Spleen (tissue), 11 donors: Measurements from ENCODE around the gene DHX35. TPM values are rescaled to one million over a fixed set of nuclear protein-coding genes. Genes with fewer than 3 reads are reported as not detected.

ENCODE experiments used
- DNase-seq: peaks from one replicate; pipeline ENCODE4 v3.0.0-alpha.2; 2020
- H3K27ac ChIP-seq, 8 donors: fragments of 200-600 bp; sonication (generic) in 7 of 8; 1 replicate in 4 of 8; 2 replicates in 4 of 8; pipeline versions ENCODE4 v1.5.0 to v1.8.0; 2016 to 2021; ENCODE audit warnings: inconsistent platforms in 4 of 8, mild to moderate bottlenecking in 4 of 8, moderate library complexity in 1 of 8
- H3K27me3 ChIP-seq, 7 donors: fragments of 200-600 bp; sonication (generic) in 6 of 7; replicated peaks in 1 of 7; 1 replicate in 4 of 7; 2 replicates in 3 of 7; pipeline versions ENCODE4 v1.5.0 to v1.8.0; 2016 to 2021; ENCODE audit warnings: inconsistent platforms in 3 of 7, mild to moderate bottlenecking in 1 of 7
- H3K36me3 ChIP-seq, 6 donors: fragments of 200-600 bp; sonication (generic) in 5 of 6; 1 replicate in 4 of 6; 2 replicates in 2 of 6; pipeline versions ENCODE4 v1.5.0 to v1.8.0; 2016 to 2021; ENCODE audit warnings: inconsistent platforms in 2 of 6
- H3K4me1 ChIP-seq, 6 donors: fragments of 200-600 bp; sonication (generic) in 5 of 6; 1 replicate in 3 of 6; 2 replicates in 3 of 6; pipeline versions ENCODE4 v1.5.0 to v1.8.0; 2016 to 2021; ENCODE audit warnings: inconsistent platforms in 3 of 6
- H3K4me3 ChIP-seq, 8 donors: fragments of 200-600 bp; sonication (generic) in 7 of 8; 1 replicate in 4 of 8; 2 replicates in 4 of 8; pipeline versions ENCODE4 v1.5.0 to v1.8.0; 2016 to 2021; ENCODE audit warnings: inconsistent platforms in 4 of 8, mild to moderate bottlenecking in 4 of 8, moderate library complexity in 2 of 8
- H3K9me3 ChIP-seq, 8 donors: fragments of 200-600 bp; sonication (generic) in 7 of 8; 1 replicate in 4 of 8; 2 replicates in 4 of 8; pipeline versions ENCODE4 v1.5.0 to v1.8.0; 2016 to 2021; ENCODE audit warnings: inconsistent platforms in 4 of 8
- CTCF ChIP-seq, 11 experiments: fragments of 200-600 bp in 7 of 11; fragments of 450-650 bp in 4 of 11; sonication (generic) in 4 of 11; IDR thresholded peaks in 8 of 11; conservative IDR thresholded peaks in 3 of 11; 1 replicate in 7 of 11; 2 replicates in 4 of 11; pipeline versions ENCODE4 v1.4.0 to v1.8.0; 2016 to 2021; ENCODE audit warnings: antibody characterized with exemption in 11 of 11, inconsistent platforms in 4 of 11, mild to moderate bottlenecking in 1 of 11
- POLR2A ChIP-seq, 3 donors: fragments of 450-650 bp; IDR thresholded peaks; one replicate each; pipeline ENCODE4 v1.5.1; 2017; ENCODE audit warnings: antibody characterized with exemption in 3 of 3, mild to moderate bottlenecking in 1 of 3
- POLR2AphosphoS5 ChIP-seq, 3 donors: sonication (generic); formaldehyde crosslinking; IDR thresholded peaks; one replicate each; pipeline ENCODE4 v1.5.1; 2017; ENCODE audit warnings: antibody characterized with exemption in 3 of 3
- WGBS, 5 donors: extraction: QIAGEN DNeasy Blood & Tissue Kit in 3 of 5; methylation state at CpG; one replicate each; pipeline versions ENCODE4 v1.1.5 to v1.1.7; 2013 to 2018; 5-methylcytosine and 5-hydroxymethylcytosine counted together
- intact Hi-C: fragments of 100-400 bp; cut with DNase I; formaldehyde crosslinking; loops from one replicate; pipeline ENCODE4 v1.15.0; 2023; ENCODE audit warnings: low total_unique reads
- polyA plus RNA-seq, 3 donors: library from polyadenylated mRNA; stranded (reverse); fragments of 200-250 nt; gene quantifications; one replicate each; pipeline ENCODE4 v1.2.1, GENCODE V29; 2013
- total RNA-seq, 7 donors: library from RNA; depleted of rRNA in 3 of 7; stranded (reverse); fragments of >200 nt in 3 of 7; fragmentation: NEBNext Ultra II Directional in 4 of 7; extraction: Animal tissue kit (Norgen Biotek cat#: 25700) in 4 of 7; gene quantifications; one replicate each; pipeline versions ENCODE4 v1.1.0 to v1.2.1, GENCODE V29; 2016 to 2021
- donor health status: healthy with polysubstance abuse.
- donor health status: DM: no; HTN: no; CAD: no; lungs with moderate emphysema.
- donor health status: DM: no; HTN: no; CAD: no.
- donor health status: Bipolar disorder and iron deficiency.
- donor health status: healthy.
- donor health status: DM: no; HTN: no; CAD: no.
- donor health status: DM: yes; HTN: yes; CAD: no.

DHX35 gene
- total and polyA plus RNA-seq, 10 donors = 4.7 to 16.4 (median 11.3) TPM

GRCh38 chr20:38997622-38998021 is 35.5 kb downstream of the DHX35 start:
- H3K36me3 ChIP-seq = peaks cover 0 to 96% (median 60%) of the 10 kb centered on the region in 6 donors
- intact Hi-C loops = no loop called here
- WGBS, 5 donors = 65 to 72% (median 71%) methylated on average over 8 of the region's 8 CpGs

GRCh38 chr20:38999217-38999616 is 37.1 kb downstream of the DHX35 start:
- Histone ChIP-seq H3K36me3 (peaks cover 0 to 98% (median 70%) of the 10 kb centered on the region in 6 donors), H3K27ac (no peak overlapping the region), H3K9me3 (no peaks in the 10 kb centered on the region), H3K27me3 (no peaks in the 10 kb centered on the region), H3K4me3 (no peak overlapping the region), H3K4me1 (no peaks in the 10 kb centered on the region)
- intact Hi-C loops = no loop called here
- TF ChIP-seq POLR2AphosphoS5 (IDR thresholded peaks at IDR 0.05) (no peak), POLR2A (IDR thresholded peaks at IDR 0.05) (no peak), CTCF (IDR thresholded peaks at IDR 0.05 in 8 of 11, conservative IDR thresholded peaks at IDR 0.05 in 3 of 11) (no peak)
- DNase-seq = no peak
- 86 to 97% (median 91%) methylated on average over 3 of the region's 3 CpGs for WGBS, 5 donors

More at GRCh38 chr20:38997622-38998021, 35.5 kb downstream of the DHX35 start:
- no peak for DNase-seq
- Histone ChIP-seq H3K9me3 (no peaks in the 10 kb centered on the region), H3K27ac (no peak overlapping the region), H3K4me3 (no peak overlapping the region), H3K27me3 (no peaks in the 10 kb centered on the region), H3K4me1 (no peaks in the 10 kb centered on the region)
- no peak for TF ChIP-seq CTCF (IDR thresholded peaks at IDR 0.05 in 8 of 11, conservative IDR thresholded peaks at IDR 0.05 in 3 of 11)
- TF ChIP-seq POLR2A (IDR thresholded peaks at IDR 0.05) = no peak
- TF ChIP-seq POLR2AphosphoS5 (IDR thresholded peaks at IDR 0.05) = no peak

DNA sequence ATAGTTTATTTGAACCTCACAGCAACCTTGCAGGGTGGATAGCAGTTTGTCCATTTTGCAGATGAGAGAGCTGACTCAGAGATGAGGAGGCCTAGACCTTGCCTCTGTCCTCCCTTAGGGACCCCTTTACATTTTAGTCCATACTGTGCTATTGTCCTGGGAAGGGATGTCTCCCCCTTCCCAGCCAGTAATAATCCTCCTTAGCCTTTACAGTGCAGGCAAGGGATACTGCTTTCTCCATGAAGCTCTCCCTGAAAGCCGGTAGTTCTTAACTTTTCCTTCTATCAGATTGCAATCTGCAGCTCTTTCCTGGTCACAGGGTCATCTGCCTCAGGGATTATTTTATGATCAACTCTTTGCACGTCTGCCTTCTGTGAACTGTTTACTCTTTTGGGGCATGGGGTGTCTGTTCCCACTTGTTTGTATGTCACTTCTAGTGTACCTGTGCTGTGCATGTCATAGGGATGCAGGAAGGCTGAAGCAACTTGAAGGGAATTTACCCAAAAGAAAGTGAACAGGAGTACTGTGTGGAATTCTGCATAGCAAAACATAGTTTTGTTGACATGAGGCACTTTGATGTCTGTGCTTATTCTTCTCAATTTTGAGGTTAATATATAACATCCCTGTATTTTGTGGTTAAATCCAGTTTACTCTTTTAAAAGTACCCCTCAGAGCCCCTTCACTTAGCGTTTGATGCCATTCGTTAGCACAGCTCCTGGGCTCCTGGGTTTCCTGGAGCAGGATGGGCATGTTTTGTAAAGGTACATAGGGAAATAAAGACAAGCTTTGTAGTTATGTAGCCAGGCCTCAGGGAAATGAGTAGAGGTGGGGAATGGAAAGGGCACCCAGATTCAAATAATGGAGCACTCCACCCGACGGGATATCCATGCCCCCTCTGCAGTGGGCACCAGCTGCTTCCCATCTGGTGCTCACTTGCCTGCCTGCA is 38.1 kb downstream of the DHX35 start:
- TF ChIP-seq CTCF (IDR thresholded peaks at IDR 0.05 in 8 of 11, conservative IDR thresholded peaks at IDR 0.05 in 3 of 11) (no peak), POLR2AphosphoS5 (IDR thresholded peaks at IDR 0.05) (no peak), POLR2A (IDR thresholded peaks at IDR 0.05) (no peak)
- Histone ChIP-seq H3K27me3 (no peaks in the 10 kb centered on the region), H3K27ac (no peak overlapping the region), H3K4me1 (no peaks in the 10 kb centered on the region), H3K4me3 (no peak overlapping the region), H3K9me3 (no peaks in the 10 kb centered on the region), H3K36me3 (peaks cover 0 to 100% (median 66%) of the 10 kb centered on the region in 6 donors)
- DNase-seq = no peak
- WGBS, 5 donors = 85 to 98% (median 96%) methylated on average over 6 of the region's 6 CpGs
- intact Hi-C loops = no loop called here

GRCh38 chr20:39004508-39004907 is 42.4 kb downstream of the DHX35 start:
- H3K4me3 ChIP-seq = no peak overlapping the region
- TF ChIP-seq CTCF (IDR thresholded peaks at IDR 0.05 in 8 of 11, conservative IDR thresholded peaks at IDR 0.05 in 3 of 11) = no peak
- no peak for TF ChIP-seq POLR2AphosphoS5 (IDR thresholded peaks at IDR 0.05)
- TF ChIP-seq POLR2A (IDR thresholded peaks at IDR 0.05) = no peak
- no peak for DNase-seq
- intact Hi-C loops = no loop called here
- H3K4me1 ChIP-seq = peaks cover 0 to 7% (median 0%) of the 10 kb centered on the region in 6 donors
- H3K36me3 ChIP-seq = peaks cover 0 to 100% (median 69%) of the 10 kb centered on the region in 6 donors
- 56 to 70% (median 69%) methylated on average over 1 of the region's 1 CpG for WGBS, 5 donors
- no peak overlapping the region for H3K27ac ChIP-seq
- no peaks in the 10 kb centered on the region for H3K9me3 ChIP-seq
- H3K27me3 ChIP-seq = no peaks in the 10 kb centered on the region
